Nephron (organoid): ENCODE measurements around the gene TRDN.

ENCODE experiments used
- H3K27ac Mint-ChIP-seq, 3 experiments: 2 replicates each; pipeline ENCODE4 v1.8.0; 2020; ENCODE audit warnings: mixed read lengths in 3 of 3, mild to moderate bottlenecking in 2 of 3, moderate library complexity in 1 of 3
- H3K27me3 Mint-ChIP-seq: 2 replicates; pipeline ENCODE4 v1.8.0; 2021; ENCODE audit warnings: low read depth, mild to moderate bottlenecking, moderate library complexity, mixed read lengths
- H3K36me3 Mint-ChIP-seq: 2 replicates; pipeline ENCODE4 v1.8.0; 2020; ENCODE audit warnings: low read depth, mixed read lengths
- H3K4me1 Mint-ChIP-seq: 2 replicates; pipeline ENCODE4 v1.8.0; 2020; ENCODE audit warnings: mixed read lengths
- H3K4me3 Mint-ChIP-seq, 3 experiments: 2 replicates each; pipeline ENCODE4 v1.8.0; 2020; ENCODE audit warnings: mild to moderate bottlenecking in 3 of 3, mixed read lengths in 3 of 3, moderate library complexity in 2 of 3
- H3K9me3 Mint-ChIP-seq: 2 replicates; pipeline ENCODE4 v1.8.0; 2020; ENCODE audit warnings: mixed read lengths
- CTCF ChIP-seq, 3 experiments: fragments of 200-600 bp; sonication (generic); IDR thresholded peaks; one replicate each; pipeline ENCODE4 v1.5.0; 2021; ENCODE audit warnings: antibody characterized with exemption in 3 of 3; ENCODE audit not compliant: unreplicated experiment in 3 of 3

Gene TRDN

GRCh38 chr6:123295672-123296071 is 341.1 kb downstream of the TRDN start:
- no peak overlapping the region for H3K4me3 Mint-ChIP-seq
- H3K9me3 Mint-ChIP-seq, result no peaks in the 10 kb centered on the region
- no peaks in the 10 kb centered on the region for H3K27me3 Mint-ChIP-seq

GRCh38 chr6:123295181-123295580 is 341.6 kb downstream of the TRDN start:
- Mint-ChIP-seq H3K27ac (no peak overlapping the region), H3K9me3 (no peaks in the 10 kb centered on the region), H3K4me3 (no peak overlapping the region), H3K27me3 (no peaks in the 10 kb centered on the region), H3K4me1 (no peaks in the 10 kb centered on the region), H3K36me3 (no peaks in the 10 kb centered on the region)
- TF ChIP-seq CTCF (IDR thresholded peaks at IDR 0.05; ENCODE audit: unreplicated experiment in 3 of 3), result no peak

More at GRCh38 chr6:123295672-123296071, 341.1 kb downstream of the TRDN start:
- no peak for TF ChIP-seq CTCF (IDR thresholded peaks at IDR 0.05; ENCODE audit: unreplicated experiment in 3 of 3)
- no peaks in the 10 kb centered on the region for H3K36me3 Mint-ChIP-seq
- no peaks in the 10 kb centered on the region for H3K4me1 Mint-ChIP-seq
- H3K27ac Mint-ChIP-seq, result no peak overlapping the region

GRCh38 chr6:123288649-123289048 is 348.1 kb downstream of the TRDN start:
- H3K36me3 Mint-ChIP-seq, result no peaks in the 10 kb centered on the region
- H3K27me3 Mint-ChIP-seq, result no peaks in the 10 kb centered on the region
- H3K4me1 Mint-ChIP-seq, result no peaks in the 10 kb centered on the region
- H3K4me3 Mint-ChIP-seq, result no peak overlapping the region
- TF ChIP-seq CTCF (IDR thresholded peaks at IDR 0.05; ENCODE audit: unreplicated experiment in 3 of 3), result no peak
- H3K9me3 Mint-ChIP-seq, result peaks cover 3% of the 10 kb centered on the region
- H3K27ac Mint-ChIP-seq, result no peak overlapping the region

GRCh38 chr6:123276546-123276980 is 360.2 kb downstream of the TRDN start:
- no peak overlapping the region for H3K4me3 Mint-ChIP-seq
- H3K4me1 Mint-ChIP-seq, result no peaks in the 10 kb centered on the region
- TF ChIP-seq CTCF (IDR thresholded peaks at IDR 0.05; ENCODE audit: unreplicated experiment in 3 of 3), result no peak
- no peaks in the 10 kb centered on the region for H3K36me3 Mint-ChIP-seq
- no peak overlapping the region for H3K27ac Mint-ChIP-seq
- no peaks in the 10 kb centered on the region for H3K27me3 Mint-ChIP-seq
- no peaks in the 10 kb centered on the region for H3K9me3 Mint-ChIP-seq

GRCh38 chr6:123263981-123264380 is 372.8 kb downstream of the TRDN start:
- H3K4me1 Mint-ChIP-seq, result no peaks in the 10 kb centered on the region
- no peak overlapping the region for H3K27ac Mint-ChIP-seq
- no peak for TF ChIP-seq CTCF (IDR thresholded peaks at IDR 0.05; ENCODE audit: unreplicated experiment in 3 of 3)
- no peaks in the 10 kb centered on the region for H3K9me3 Mint-ChIP-seq
- H3K4me3 Mint-ChIP-seq, result no peak overlapping the region
- no peaks in the 10 kb centered on the region for H3K36me3 Mint-ChIP-seq
- H3K27me3 Mint-ChIP-seq, result no peaks in the 10 kb centered on the region

- Mint-ChIP-seq H3K9me3 (peaks cover 4% of the 10 kb centered on the region), H3K27ac (no peak overlapping the region), H3K4me1 (no peaks in the 10 kb centered on the region), H3K27me3 (no peaks in the 10 kb centered on the region), H3K36me3 (no peaks in the 10 kb centered on the region), H3K4me3 (no peak overlapping the region)
- TF ChIP-seq CTCF (IDR thresholded peaks at IDR 0.05; ENCODE audit: unreplicated experiment in 3 of 3), result no peak
These were observed 396.1 kb downstream of the TRDN start for GRCh38 chr6:123240626-123241025.
